HUES6 (cell line): Measurements from ENCODE around the gene PHYKPL.
A peak's percentile ranks its signal among the peaks of the same experiment; 100 is the strongest.

Source experiments
- H3K27ac ChIP-seq: 2 replicates; pipeline ENCODE4 v1.7.0; 2013; ENCODE audit warnings: low read depth, mild to moderate bottlenecking, low read length, inconsistent platforms
- H3K27me3 ChIP-seq: 2 replicates; pipeline ENCODE4 v1.6.1; 2013; ENCODE audit warnings: low read length; ENCODE audit not compliant: control insufficient read depth, insufficient read depth
- H3K36me3 ChIP-seq: 2 replicates; pipeline ENCODE4 v1.6.1; 2013; ENCODE audit warnings: low read length; ENCODE audit not compliant: control insufficient read depth, insufficient read depth
- H3K4me1 ChIP-seq: 2 replicates; pipeline ENCODE4 v1.6.1; 2013; ENCODE audit warnings: low read length; ENCODE audit not compliant: control insufficient read depth, insufficient read depth
- H3K4me3 ChIP-seq: 2 replicates; pipeline ENCODE4 v1.5.1; 2013; ENCODE audit warnings: low read depth, low read length
- H3K9ac ChIP-seq: one replicate; pipeline ENCODE4 v1.6.1; 2013; ENCODE audit warnings: mild to moderate bottlenecking, low read length
- H3K9me3 ChIP-seq: 2 replicates; pipeline ENCODE4 v1.6.1; 2013; ENCODE audit warnings: low read depth, low read length; ENCODE audit not compliant: control insufficient read depth, insufficient read depth

The PHYKPL gene

GRCh38 chr5:178232124-178232919 is at the start of gene PHYKPL:
Gene PHYKPL (minus strand): TSS chr5:178232802. CDS start chr5:178232550, 252 bp downstream.
- Histone ChIP-seq H3K9ac (peak within 1 kb of the TSS; percentile 87), H3K27ac (peak within 1 kb of the TSS; percentile 72), H3K4me3 (peak within 1 kb of the TSS; percentile 74), H3K4me1 (peaks cover 21% of the 10 kb centered on the region), H3K27me3 (no peaks in the 10 kb centered on the region), H3K9me3 (no peaks in the 10 kb centered on the region), H3K36me3 (peaks cover 38% of the 10 kb centered on the region)

GRCh38 chr5:178282391-178282790 is 49.8 kb upstream of the PHYKPL start:
- no peaks in the 10 kb centered on the region for H3K36me3 ChIP-seq
- H3K9ac ChIP-seq, result no peak overlapping the region
- peaks cover 5% of the 10 kb centered on the region for H3K9me3 ChIP-seq
- H3K27ac ChIP-seq, result no peak overlapping the region
- H3K4me1 ChIP-seq, result no peaks in the 10 kb centered on the region; the same call in 1 of the 2 replicates
- H3K4me3 ChIP-seq, result no peak overlapping the region
- H3K27me3 ChIP-seq, result peaks cover 9% of the 10 kb centered on the region; the same call in 1 of the 2 replicates

- H3K4me1 ChIP-seq, result no peaks in the 10 kb centered on the region; the same call in 1 of the 2 replicates
- peaks cover 5% of the 10 kb centered on the region for H3K9me3 ChIP-seq
- no peak overlapping the region for H3K27ac ChIP-seq
- no peaks in the 10 kb centered on the region for H3K36me3 ChIP-seq
- H3K4me3 ChIP-seq, result no peak overlapping the region
- no peak overlapping the region for H3K9ac ChIP-seq
- H3K27me3 ChIP-seq, result peaks cover 9% of the 10 kb centered on the region; the same call in 1 of the 2 replicates
These were observed 48.7 kb upstream of the PHYKPL start for GRCh38 chr5:178281331-178281730.

- Histone ChIP-seq H3K9ac (no peak overlapping the region), H3K27ac (no peak overlapping the region), H3K36me3 (no peaks in the 10 kb centered on the region), H3K9me3 (peaks cover 5% of the 10 kb centered on the region), H3K27me3 (peaks cover 9% of the 10 kb centered on the region; the same call in 1 of the 2 replicates), H3K4me1 (no peaks in the 10 kb centered on the region; the same call in 1 of the 2 replicates), H3K4me3 (no peak overlapping the region)
These were observed 48.0 kb upstream of the PHYKPL start for GRCh38 chr5:178280631-178281030.

- H3K9ac ChIP-seq, result no peak overlapping the region
- no peak overlapping the region for H3K27ac ChIP-seq
- peaks cover 9% of the 10 kb centered on the region; the same call in 1 of the 2 replicates for H3K27me3 ChIP-seq
- H3K4me3 ChIP-seq, result no peak overlapping the region
- no peaks in the 10 kb centered on the region; the same call in 1 of the 2 replicates for H3K4me1 ChIP-seq
- H3K9me3 ChIP-seq, result peaks cover 5% of the 10 kb centered on the region
- H3K36me3 ChIP-seq, result no peaks in the 10 kb centered on the region
These were observed 47.3 kb upstream of the PHYKPL start for GRCh38 chr5:178279723-178280438.

- H3K27ac ChIP-seq, result no peak overlapping the region
- no peak overlapping the region for H3K9ac ChIP-seq
- no peaks in the 10 kb centered on the region for H3K36me3 ChIP-seq
- peaks cover 9% of the 10 kb centered on the region; the same call in 1 of the 2 replicates for H3K27me3 ChIP-seq
- H3K4me1 ChIP-seq, result no peaks in the 10 kb centered on the region; the same call in 1 of the 2 replicates
- no peak overlapping the region for H3K4me3 ChIP-seq
- peaks cover 5% of the 10 kb centered on the region for H3K9me3 ChIP-seq
These were observed 46.6 kb upstream of the PHYKPL start for GRCh38 chr5:178279026-178279722.

- Histone ChIP-seq H3K9me3 (no peaks in the 10 kb centered on the region; the same call in none of the 2 replicates), H3K4me1 (no peaks in the 10 kb centered on the region; the same call in 1 of the 2 replicates), H3K4me3 (no peak overlapping the region), H3K36me3 (no peaks in the 10 kb centered on the region), H3K27ac (no peak overlapping the region), H3K27me3 (peaks cover 9% of the 10 kb centered on the region; the same call in 1 of the 2 replicates), H3K9ac (no peak overlapping the region)
These were observed 45.9 kb upstream of the PHYKPL start for GRCh38 chr5:178278358-178279023.

GRCh38 chr5:178277866-178278265 is 45.3 kb upstream of the PHYKPL start:
- no peaks in the 10 kb centered on the region; the same call in 1 of the 2 replicates for H3K9me3 ChIP-seq
- peaks cover 9% of the 10 kb centered on the region; the same call in 1 of the 2 replicates for H3K27me3 ChIP-seq
- H3K4me3 ChIP-seq, result no peak overlapping the region
- no peak overlapping the region for H3K9ac ChIP-seq
- H3K27ac ChIP-seq, result no peak overlapping the region
- no peaks in the 10 kb centered on the region; the same call in 1 of the 2 replicates for H3K4me1 ChIP-seq
- no peaks in the 10 kb centered on the region for H3K36me3 ChIP-seq

GRCh38 chr5:178277346-178277745 is 44.7 kb upstream of the PHYKPL start:
- H3K36me3 ChIP-seq, result no peaks in the 10 kb centered on the region
- H3K4me1 ChIP-seq, result no peaks in the 10 kb centered on the region; the same call in 1 of the 2 replicates
- no peak overlapping the region for H3K9ac ChIP-seq

More at GRCh38 chr5:178277346-178277745, 44.7 kb upstream of the PHYKPL start:
- Histone ChIP-seq H3K27me3 (peaks cover 9% of the 10 kb centered on the region; the same call in 1 of the 2 replicates), H3K27ac (no peak overlapping the region), H3K9me3 (no peaks in the 10 kb centered on the region; the same call in 1 of the 2 replicates), H3K4me3 (no peak overlapping the region)
